CD4-positive, CD25-positive, alpha-beta regulatory T cell (primary cell): ENCODE measurements around the gene RAPGEF2. TPM values are rescaled to one million over a fixed set of nuclear protein-coding genes. Genes with fewer than 3 reads are reported as not detected.

Source experiments
- ATAC-seq, 2 donors: fragments of 150-1000 bp; cut with Tn5 transposase; one replicate each; pipeline ENCODE4 v1.10.0; 2021; ENCODE audit warnings: low read depth in 2 of 2, moderate number of reproducible peaks in 2 of 2, moderate library complexity in 1 of 2
- DNase-seq, 3 donors: peaks; one replicate each; pipeline versions ENCODE4 v3.0.0 to v3.0.0-alpha.2; 2012 to 2022; ENCODE audit warnings: mixed read lengths in 1 of 3
- H3K27ac ChIP-seq: one replicate; pipeline ENCODE4 v1.7.0; 2013; ENCODE audit warnings: mild to moderate bottlenecking, low read length; ENCODE audit not compliant: insufficient read depth, poor library complexity, severe bottlenecking
- H3K27me3 ChIP-seq: one replicate; pipeline ENCODE4 v1.7.0; 2013; ENCODE audit warnings: low read length; ENCODE audit not compliant: control insufficient read depth, insufficient read depth
- H3K36me3 ChIP-seq: one replicate; pipeline ENCODE4 v1.7.0; 2013; ENCODE audit warnings: mild to moderate bottlenecking, low read length, moderate library complexity; ENCODE audit not compliant: control insufficient read depth, insufficient read depth
- H3K4me1 ChIP-seq: 2 replicates; pipeline ENCODE4 v1.7.0; 2013; ENCODE audit warnings: mild to moderate bottlenecking, low read length; ENCODE audit not compliant: insufficient read depth, control insufficient read depth, poor library complexity, severe bottlenecking
- H3K4me3 ChIP-seq: one replicate; pipeline ENCODE4 v1.7.0; 2013; ENCODE audit warnings: low read depth, mild to moderate bottlenecking, low read length, moderate library complexity
- H3K9me3 ChIP-seq, 2 experiments: 1 replicate in 1 of 2; 2 replicates in 1 of 2; pipeline ENCODE4 v1.7.0; 2013; ENCODE audit warnings: low read length in 2 of 2, mild to moderate bottlenecking in 1 of 2, moderate library complexity in 1 of 2; ENCODE audit not compliant: control insufficient read depth in 2 of 2
- H3K27ac Mint-ChIP-seq, 3 donors: one replicate each; pipeline ENCODE4 v1.8.0; 2020 to 2022; ENCODE audit warnings: mild to moderate bottlenecking in 3 of 3, mixed read lengths in 3 of 3, moderate library complexity in 2 of 3
- H3K27me3 Mint-ChIP-seq: one replicate; pipeline ENCODE4 v1.8.0; 2022; ENCODE audit warnings: mild to moderate bottlenecking, mixed read lengths
- H3K36me3 Mint-ChIP-seq: one replicate; pipeline ENCODE4 v1.8.0; 2020; ENCODE audit warnings: mixed read lengths
- H3K4me1 Mint-ChIP-seq, 4 donors: one replicate each; pipeline ENCODE4 v1.8.0; 2020 to 2022; ENCODE audit warnings: mixed read lengths in 4 of 4, mild to moderate bottlenecking in 1 of 4
- H3K4me3 Mint-ChIP-seq, 4 donors: one replicate each; pipeline ENCODE4 v1.8.0; 2020 to 2022; ENCODE audit warnings: mild to moderate bottlenecking in 4 of 4, mixed read lengths in 4 of 4, moderate library complexity in 3 of 4
- H3K9me3 Mint-ChIP-seq, 7 donors: one replicate each; pipeline ENCODE4 v1.8.0; 2020 to 2022; ENCODE audit warnings: mixed read lengths in 7 of 7, mild to moderate bottlenecking in 3 of 7, moderate library complexity in 2 of 7
- polyA plus RNA-seq, 4 donors: library from polyadenylated mRNA; unstranded; fragments of 300-500 nt; fragmentation: Illumina TruSeq; gene quantifications; one replicate each; pipeline ENCODE4 v1.2.3, GENCODE V29; 2021
- total RNA-seq: library from RNA; stranded (reverse); gene quantifications from one replicate; pipeline ENCODE4 v1.2.3, GENCODE V29; 2022

Gene RAPGEF2
- total and polyA plus RNA-seq, 5 donors from 2014 or later = 0.54 to 26.9 (median 1.3) TPM

- H3K27ac Mint-ChIP-seq = no peak overlapping the region
Observed at GRCh38 chr4:159355466-159355865, 252.6 kb downstream of the RAPGEF2 start.

GRCh38 chr4:159357350-159357749 is 254.5 kb downstream of the RAPGEF2 start:
- DNase-seq (no peak), ATAC-seq (no peak)
- Mint-ChIP-seq H3K27ac (no peak overlapping the region), H3K4me3 (no peak overlapping the region), H3K9me3 (no peaks in the 10 kb centered on the region), H3K36me3 (peaks cover 30% of the 10 kb centered on the region), H3K4me1 (peaks cover 0 to 8% (median 1%) of the 10 kb centered on the region in 4 donors), H3K27me3 (no peaks in the 10 kb centered on the region)
- H3K36me3 ChIP-seq = peaks cover 25% of the 10 kb centered on the region
- H3K9me3 ChIP-seq = no peaks in the 10 kb centered on the region
- H3K4me1 ChIP-seq = no peaks in the 10 kb centered on the region
- no peaks in the 10 kb centered on the region for H3K27me3 ChIP-seq
- H3K4me3 ChIP-seq = no peak overlapping the region
- no peak overlapping the region for H3K27ac ChIP-seq

More at GRCh38 chr4:159355466-159355865, 252.6 kb downstream of the RAPGEF2 start:
- Mint-ChIP-seq H3K27me3 (no peaks in the 10 kb centered on the region), H3K4me3 (no peak overlapping the region), H3K36me3 (peaks cover 34% of the 10 kb centered on the region), H3K9me3 (no peaks in the 10 kb centered on the region), H3K4me1 (peaks cover 0 to 8% (median 1%) of the 10 kb centered on the region in 4 donors)
- H3K9me3 ChIP-seq = no peaks in the 10 kb centered on the region
- H3K4me3 ChIP-seq = no peak overlapping the region
- H3K4me1 ChIP-seq = no peaks in the 10 kb centered on the region
- no peaks in the 10 kb centered on the region for H3K27me3 ChIP-seq
- peaks cover 30% of the 10 kb centered on the region for H3K36me3 ChIP-seq
- no peak for ATAC-seq
- no peak overlapping the region for H3K27ac ChIP-seq
- no peak for DNase-seq

DNA sequence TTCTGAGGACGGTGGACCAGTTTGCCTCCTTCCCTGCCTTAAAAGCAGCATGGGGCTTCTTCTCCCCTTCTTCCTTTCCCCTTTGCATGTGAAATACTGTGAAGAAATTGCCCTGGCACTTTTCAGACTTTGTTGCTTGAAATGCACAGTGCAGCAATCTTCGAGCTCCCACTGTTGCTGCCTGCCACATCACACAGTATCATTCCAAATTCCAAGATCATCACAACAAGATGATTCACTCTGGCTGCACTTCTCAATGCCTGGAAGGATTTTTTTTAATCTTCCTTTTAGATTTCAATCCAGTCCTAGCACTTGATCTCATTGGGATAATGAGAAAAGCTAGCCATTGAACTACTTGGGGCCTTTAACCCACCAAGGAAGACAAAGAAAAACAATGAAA is 255.3 kb downstream of the RAPGEF2 start:
- Mint-ChIP-seq H3K4me1 (peaks cover 0 to 8% (median 1%) of the 10 kb centered on the region in 4 donors), H3K36me3 (peaks cover 26% of the 10 kb centered on the region), H3K27ac (no peak overlapping the region), H3K4me3 (no peak overlapping the region), H3K27me3 (no peaks in the 10 kb centered on the region), H3K9me3 (no peaks in the 10 kb centered on the region)
- ATAC-seq (no peak), DNase-seq (no peak)
- Histone ChIP-seq H3K9me3 (no peaks in the 10 kb centered on the region), H3K36me3 (peaks cover 22% of the 10 kb centered on the region), H3K4me3 (no peak overlapping the region), H3K4me1 (no peaks in the 10 kb centered on the region), H3K27ac (no peak overlapping the region), H3K27me3 (no peaks in the 10 kb centered on the region)

DNA sequence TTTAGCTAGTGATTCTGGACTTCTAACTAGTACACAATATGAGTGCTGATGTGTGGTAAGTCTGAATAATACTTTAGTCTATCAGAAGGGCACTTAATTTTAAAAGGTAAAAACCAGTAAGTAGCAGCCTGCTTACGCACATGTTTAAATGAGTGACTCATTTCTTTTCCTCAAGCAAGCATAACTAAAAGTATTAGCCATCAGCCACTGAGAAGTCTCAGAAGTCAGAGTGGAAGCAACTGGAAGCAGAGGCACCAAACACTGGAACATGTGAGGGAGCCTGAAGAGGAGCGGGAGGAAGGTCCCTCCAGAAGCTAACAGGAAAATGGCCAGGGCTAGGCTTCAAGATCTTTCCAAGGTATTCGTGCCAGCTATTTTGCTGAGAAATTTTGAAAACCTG is 257.7 kb downstream of the RAPGEF2 start:
- Histone ChIP-seq H3K27me3 (no peaks in the 10 kb centered on the region), H3K9me3 (no peaks in the 10 kb centered on the region), H3K4me1 (no peaks in the 10 kb centered on the region), H3K27ac (no peak overlapping the region), H3K4me3 (no peak overlapping the region), H3K36me3 (peaks cover 15% of the 10 kb centered on the region)
- Mint-ChIP-seq H3K4me3 (no peak overlapping the region), H3K9me3 (no peaks in the 10 kb centered on the region), H3K27me3 (no peaks in the 10 kb centered on the region), H3K36me3 (peaks cover 11% of the 10 kb centered on the region), H3K27ac (no peak overlapping the region), H3K4me1 (peaks cover 0 to 2% (median 0%) of the 10 kb centered on the region in 4 donors)
- ATAC-seq (no peak), DNase-seq (no peak)

DNA sequence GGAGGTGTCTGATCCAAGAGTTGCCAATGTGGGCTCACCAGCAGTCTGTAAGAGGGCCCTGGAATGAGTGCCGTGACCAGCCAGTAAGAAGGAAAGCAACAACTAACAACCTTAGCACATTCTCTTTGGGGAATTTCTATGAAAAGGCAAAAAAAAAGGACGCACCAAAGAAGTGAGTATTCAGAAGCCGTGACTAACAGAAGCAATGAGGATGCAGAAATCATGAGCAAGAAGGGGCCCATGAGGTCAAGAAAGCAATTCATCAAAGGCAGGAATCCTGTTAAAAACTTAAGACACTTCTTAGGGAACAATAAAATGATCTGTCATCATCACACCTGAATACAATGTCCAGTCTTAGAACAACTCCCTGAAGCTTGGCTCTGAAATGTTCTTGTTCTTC is 260.5 kb downstream of the RAPGEF2 start:
- Mint-ChIP-seq H3K27me3 (peaks cover 5% of the 10 kb centered on the region), H3K4me1 (peaks cover 0 to 2% (median 0%) of the 10 kb centered on the region in 4 donors), H3K27ac (no peak overlapping the region), H3K9me3 (no peaks in the 10 kb centered on the region), H3K4me3 (no peak overlapping the region), H3K36me3 (peaks cover 4% of the 10 kb centered on the region)
- Histone ChIP-seq H3K4me1 (no peaks in the 10 kb centered on the region), H3K4me3 (no peak overlapping the region), H3K27ac (no peak overlapping the region), H3K27me3 (peaks cover 2% of the 10 kb centered on the region), H3K36me3 (peaks cover 7% of the 10 kb centered on the region), H3K9me3 (no peaks in the 10 kb centered on the region)
- ATAC-seq = no peak
- DNase-seq = no peak

DNA sequence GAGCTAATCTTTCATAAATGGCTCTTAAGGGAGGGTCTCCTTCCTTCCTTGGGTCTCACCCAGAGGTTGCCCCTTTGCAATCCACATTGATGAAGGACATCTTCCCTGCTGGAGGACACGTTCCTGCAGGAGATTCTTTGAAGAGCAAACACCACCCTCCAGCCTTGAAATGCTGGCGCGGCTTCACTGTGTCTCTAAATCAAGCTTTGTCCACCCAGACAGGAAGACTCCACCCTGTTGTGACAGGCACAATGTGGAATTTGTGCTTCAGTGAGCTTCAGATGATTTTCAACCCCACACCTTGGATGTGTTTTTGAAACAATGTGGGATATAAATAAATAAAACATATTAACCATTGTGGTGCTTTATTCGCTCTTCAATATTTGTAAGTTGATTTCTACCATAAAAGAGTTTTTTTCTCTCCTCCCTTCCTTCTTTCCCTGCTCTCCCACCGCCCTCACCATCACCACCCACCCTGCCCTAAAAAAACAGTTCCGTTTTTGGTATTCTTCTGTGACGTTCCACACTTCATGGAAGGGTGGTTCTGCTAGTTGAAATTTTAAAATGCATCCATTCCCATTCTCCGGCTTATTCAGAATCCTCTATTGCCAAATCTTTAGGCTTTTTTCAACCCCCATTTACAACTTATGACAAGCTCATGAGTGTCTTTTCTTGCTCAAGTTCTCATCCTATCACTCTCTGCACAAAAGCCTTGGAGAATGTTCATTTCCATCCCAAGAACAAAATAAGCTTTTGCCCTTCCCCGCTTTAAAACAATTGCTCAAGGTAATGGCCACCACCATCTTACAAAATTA is 264.3 kb downstream of the RAPGEF2 start:
- peaks cover 11% of the 10 kb centered on the region for H3K27me3 Mint-ChIP-seq
- H3K9me3 Mint-ChIP-seq = no peaks in the 10 kb centered on the region
- DNase-seq = no peak
- no peak overlapping the region for H3K4me3 Mint-ChIP-seq
- no peak overlapping the region for H3K4me3 ChIP-seq
- no peak overlapping the region for H3K27ac ChIP-seq
- H3K4me1 ChIP-seq = no peaks in the 10 kb centered on the region
- no peaks in the 10 kb centered on the region for H3K36me3 Mint-ChIP-seq
- H3K4me1 Mint-ChIP-seq = no peaks in the 10 kb centered on the region
- no peak for ATAC-seq
- H3K27me3 ChIP-seq = peaks cover 2% of the 10 kb centered on the region
- no peaks in the 10 kb centered on the region for H3K36me3 ChIP-seq
- no peaks in the 10 kb centered on the region for H3K9me3 ChIP-seq
- no peak overlapping the region for H3K27ac Mint-ChIP-seq

DNA sequence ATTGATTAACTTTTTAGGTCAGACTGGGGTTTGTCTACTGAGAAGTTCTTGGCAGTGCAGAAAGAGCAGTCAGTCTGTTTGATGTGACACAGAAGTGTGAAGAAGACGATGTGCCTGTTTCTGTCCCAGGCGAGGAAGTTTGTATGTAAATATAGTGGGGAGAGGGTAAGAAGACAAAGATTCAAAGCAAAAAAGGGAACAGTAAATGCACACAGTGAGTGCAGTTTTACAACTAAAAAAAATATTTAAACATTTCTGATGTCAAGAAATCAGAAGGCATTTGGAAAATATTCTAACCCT is 264.9 kb downstream of the RAPGEF2 start:
- no peak overlapping the region for H3K27ac Mint-ChIP-seq
- no peak for DNase-seq

GRCh38 chr4:159368320-159368719 is 265.4 kb downstream of the RAPGEF2 start:
- H3K27ac Mint-ChIP-seq = no peak overlapping the region
- no peaks in the 10 kb centered on the region for H3K36me3 Mint-ChIP-seq

More for the DNA sequence above, 264.9 kb downstream of the RAPGEF2 start:
- Histone ChIP-seq H3K36me3 (no peaks in the 10 kb centered on the region), H3K4me3 (no peak overlapping the region), H3K27ac (no peak overlapping the region), H3K9me3 (no peaks in the 10 kb centered on the region), H3K4me1 (no peaks in the 10 kb centered on the region), H3K27me3 (peaks cover 2% of the 10 kb centered on the region)
- no peaks in the 10 kb centered on the region for H3K36me3 Mint-ChIP-seq
- ATAC-seq = no peak
- no peaks in the 10 kb centered on the region for H3K4me1 Mint-ChIP-seq
- peaks cover 11% of the 10 kb centered on the region for H3K27me3 Mint-ChIP-seq
- no peaks in the 10 kb centered on the region for H3K9me3 Mint-ChIP-seq
- no peak overlapping the region for H3K4me3 Mint-ChIP-seq

More at GRCh38 chr4:159368320-159368719, 265.4 kb downstream of the RAPGEF2 start:
- peaks cover 2% of the 10 kb centered on the region for H3K27me3 ChIP-seq
- DNase-seq = no peak
- H3K36me3 ChIP-seq = no peaks in the 10 kb centered on the region
- no peaks in the 10 kb centered on the region for H3K9me3 ChIP-seq
- Mint-ChIP-seq H3K4me3 (no peak overlapping the region), H3K27me3 (peaks cover 11% of the 10 kb centered on the region), H3K4me1 (no peaks in the 10 kb centered on the region), H3K9me3 (no peaks in the 10 kb centered on the region)
- no peak overlapping the region for H3K4me3 ChIP-seq
- no peak overlapping the region for H3K27ac ChIP-seq
- no peaks in the 10 kb centered on the region for H3K4me1 ChIP-seq
- ATAC-seq = no peak
